SKM-1 treated with dmso at 0.1 percent for 144 hours (cell line): ENCODE measurements around the gene ARHGAP24.
"Not testable (repeated sequence)": the region's sequence is repeated elsewhere in the genome, so short reads cannot be mapped to it uniquely, and the experiment has no call there.

Experiments used
- DNase-seq: peaks from one replicate; lab custom pipeline; 2025; ENCODE audit not compliant: unreplicated experiment; lab: John Stamatoyannopoulos, UW

ARHGAP24 gene

DNA sequence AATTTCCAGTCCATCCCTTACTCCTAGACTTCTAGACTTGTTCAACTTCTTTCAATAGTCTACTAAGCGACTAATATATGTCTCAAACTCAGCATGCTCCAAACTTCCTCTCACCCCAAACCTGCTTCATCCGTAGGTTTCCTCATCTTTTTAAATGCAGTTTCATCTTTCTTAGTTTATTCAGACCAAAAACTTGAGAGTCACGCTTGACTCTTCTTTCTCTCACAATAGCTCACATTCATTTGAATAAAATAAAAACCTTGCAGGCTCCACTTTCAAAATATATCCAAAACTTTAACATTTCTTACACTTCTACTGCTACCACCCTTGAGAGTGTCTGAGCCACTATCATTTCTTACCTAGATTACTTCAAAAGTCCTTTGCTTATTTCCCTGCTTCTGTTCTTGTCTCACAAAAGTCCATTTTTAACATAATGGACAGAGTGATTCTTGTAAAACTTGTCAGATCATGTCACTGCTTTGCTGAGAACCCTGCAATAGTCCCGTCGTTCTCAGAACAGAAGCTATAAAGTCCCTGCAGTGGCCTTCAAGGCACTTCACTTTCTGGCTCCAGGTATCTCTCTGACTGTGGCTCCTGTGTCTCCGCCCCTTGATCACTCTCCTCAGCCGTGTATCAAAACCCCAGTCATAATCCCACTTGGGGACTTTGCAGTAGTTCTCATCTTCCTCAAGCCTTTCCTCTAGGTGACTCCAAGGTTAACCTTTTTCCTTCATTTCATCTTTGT lies 167.6 kb downstream of the ARHGAP24 start:
- no peak for DNase-seq

DNA sequence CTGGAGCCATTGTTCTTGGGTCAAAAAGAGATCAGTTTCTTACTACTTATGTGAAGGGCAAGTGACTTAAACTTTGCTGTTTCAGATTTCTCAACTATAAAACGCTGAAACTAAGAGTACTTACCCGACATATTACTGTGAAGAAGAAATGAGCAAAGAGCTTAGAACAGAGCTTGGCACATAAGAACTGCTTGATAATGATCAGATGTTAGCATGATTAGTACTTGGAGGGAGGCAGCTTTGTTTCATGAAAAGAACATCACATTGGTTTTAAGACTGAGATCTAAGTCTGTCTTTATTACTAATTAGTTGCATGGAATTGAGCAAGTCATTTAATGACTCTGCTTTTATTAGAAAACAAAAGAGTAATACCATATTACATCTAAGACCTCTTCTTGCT lies 169.1 kb downstream of the ARHGAP24 start:
- no peak for DNase-seq

DNA sequence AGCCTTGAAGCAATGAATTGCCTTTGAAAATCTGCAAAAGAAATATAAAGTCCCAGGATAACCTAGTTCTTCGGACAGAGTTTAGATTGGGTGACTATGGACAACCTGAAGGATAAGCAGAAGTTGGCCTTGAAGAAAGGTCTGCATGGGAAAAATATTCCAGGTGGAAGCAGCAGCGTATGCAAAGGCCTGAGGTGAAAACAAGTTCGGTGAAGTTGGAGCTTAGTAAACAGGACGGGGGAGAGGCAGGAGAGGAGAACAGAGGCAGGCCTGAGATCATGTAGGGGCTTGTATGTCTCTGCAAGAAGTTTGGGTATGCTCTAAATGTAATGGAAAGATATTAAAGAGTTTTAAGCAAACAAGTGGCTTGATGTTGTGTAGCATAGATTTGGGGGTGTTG lies 176.0 kb downstream of the ARHGAP24 start:
- DNase-seq: no peak

DNA sequence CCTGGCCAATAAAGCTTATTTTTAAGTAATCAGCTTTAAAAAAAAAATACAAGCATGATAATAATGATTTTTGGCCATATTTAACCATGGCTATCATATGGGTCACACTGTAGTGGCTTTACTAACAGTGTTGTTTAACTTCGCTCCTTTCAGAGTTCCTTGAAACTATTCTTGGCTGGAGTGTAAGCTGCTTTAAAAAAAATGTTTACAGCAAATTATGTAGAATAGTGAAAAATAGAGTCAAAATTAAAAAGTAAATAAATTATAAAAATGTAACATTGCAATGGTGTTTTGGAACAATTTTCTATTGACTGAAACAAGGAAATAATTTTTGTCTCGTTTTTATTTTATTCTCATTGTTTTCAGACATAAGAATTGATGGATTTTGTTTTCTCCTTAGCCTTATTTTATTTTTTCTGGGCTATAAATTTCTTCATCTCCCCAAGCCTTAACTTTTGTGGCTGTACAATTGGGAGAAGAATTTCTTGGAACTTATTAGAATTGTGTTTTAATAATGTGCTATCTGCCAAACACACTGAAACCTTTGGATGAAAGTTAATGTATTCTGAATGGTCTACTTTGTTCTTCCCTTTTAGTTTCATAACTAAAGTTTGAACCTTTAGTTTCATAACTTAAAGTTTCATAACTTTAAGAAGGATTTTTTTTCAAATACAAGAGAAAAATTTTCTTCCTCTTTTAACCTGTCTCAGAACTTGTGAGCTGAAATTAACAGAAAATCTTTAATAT lies 182.0 kb downstream of the ARHGAP24 start:
- DNase-seq: no peak

DNA sequence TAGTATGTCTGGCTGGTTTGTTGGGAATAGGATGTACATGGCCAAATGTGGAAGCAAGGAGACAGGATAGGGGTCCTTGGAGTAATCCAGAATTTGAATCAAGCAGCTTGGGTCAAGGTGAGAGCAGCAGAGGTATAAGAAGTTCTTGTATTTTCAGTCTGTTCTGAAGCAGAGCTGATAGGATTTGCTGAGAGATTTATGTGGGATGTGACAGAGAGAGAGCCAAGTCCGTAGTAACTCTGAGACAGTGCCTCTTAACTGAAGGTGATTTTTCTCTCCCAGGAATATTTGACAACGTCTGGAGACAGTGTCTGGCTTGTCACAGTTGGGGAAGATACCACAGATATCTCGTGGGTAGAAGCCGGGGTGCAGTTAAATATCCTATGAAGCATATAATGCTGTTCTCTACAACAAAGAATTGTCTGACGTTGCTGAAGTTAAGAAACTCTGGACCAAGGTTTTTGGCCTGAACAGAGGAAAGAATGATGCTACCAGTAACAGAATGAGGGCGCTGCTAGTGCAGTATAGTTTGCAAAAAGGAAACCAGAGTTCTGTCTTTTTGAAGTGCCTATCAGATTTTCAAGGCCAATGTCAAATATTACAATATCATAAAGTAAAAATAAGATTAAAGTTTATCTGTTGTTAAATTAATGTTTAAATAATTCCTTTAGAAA lies 184.0 kb downstream of the ARHGAP24 start:
- DNase-seq: no peak

DNA sequence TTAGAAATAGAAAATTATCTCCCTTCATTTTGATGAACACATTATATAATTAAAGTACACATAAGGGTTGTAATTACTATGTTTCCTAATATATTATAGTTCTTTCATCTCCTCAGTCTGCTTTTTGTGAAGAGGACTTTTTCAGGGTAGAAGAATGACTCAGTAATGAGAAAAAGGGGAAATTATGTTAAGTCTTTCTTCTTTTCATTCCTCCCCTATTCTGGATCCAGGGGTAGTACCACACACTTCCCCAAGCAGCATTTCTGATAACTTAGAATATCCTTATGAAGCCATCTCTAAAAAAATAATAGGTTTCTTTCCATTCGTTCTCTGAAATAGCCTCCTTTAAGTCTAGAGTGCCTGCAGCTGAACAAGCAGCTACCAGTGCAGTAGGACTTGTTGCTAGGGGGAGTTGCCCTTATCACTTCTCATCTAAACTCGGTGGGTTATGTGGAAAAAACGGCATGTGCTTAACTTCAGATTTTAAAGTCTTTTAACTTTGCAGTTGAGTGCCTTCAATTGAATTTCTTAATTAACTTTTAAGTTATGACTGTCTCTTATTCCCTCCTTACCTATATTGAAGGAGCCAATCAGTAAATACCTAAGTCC lies 184.8 kb downstream of the ARHGAP24 start:
- DNase-seq: no peak

DNA sequence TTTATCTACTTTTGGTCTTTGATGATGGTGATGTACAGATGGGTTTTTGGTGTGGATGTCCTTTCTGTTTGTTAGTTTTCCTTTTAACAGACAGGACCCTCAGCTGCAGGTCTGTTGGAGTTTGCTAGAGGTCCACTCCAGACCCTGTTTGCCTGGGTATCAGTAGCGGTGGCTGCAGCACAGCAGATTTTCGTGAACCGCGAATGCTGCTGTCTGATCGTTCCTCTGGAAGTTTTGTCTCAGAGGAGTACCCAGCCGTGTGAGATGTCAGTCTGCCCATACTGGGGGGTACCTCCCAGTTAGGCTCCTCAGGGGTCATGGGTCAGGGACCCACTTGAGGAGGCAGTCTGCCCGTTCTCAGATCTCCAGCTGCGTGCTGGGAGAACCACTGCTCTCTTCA lies 191.7 kb downstream of the ARHGAP24 start:
- not testable (repeated sequence) for DNase-seq

DNA sequence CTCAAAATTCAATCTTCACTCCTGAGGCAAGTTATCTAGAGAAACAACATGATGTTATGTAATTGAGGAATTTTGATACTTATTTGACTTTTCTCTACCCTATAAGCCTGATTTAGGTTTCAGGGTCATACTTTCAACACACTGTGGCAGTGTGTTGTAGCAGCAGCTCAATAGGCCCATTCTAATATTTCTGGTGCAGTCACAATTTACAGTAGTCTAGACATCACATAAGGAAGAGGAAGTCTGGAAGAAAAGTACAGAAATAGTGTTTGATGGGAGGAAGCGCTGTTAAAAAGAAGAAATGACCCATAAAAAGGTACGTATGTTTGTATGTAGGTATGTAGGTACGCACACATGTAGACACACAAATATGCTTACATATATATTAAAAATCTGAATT lies 194.3 kb downstream of the ARHGAP24 start:
- peak; percentile 26 for DNase-seq

DNA sequence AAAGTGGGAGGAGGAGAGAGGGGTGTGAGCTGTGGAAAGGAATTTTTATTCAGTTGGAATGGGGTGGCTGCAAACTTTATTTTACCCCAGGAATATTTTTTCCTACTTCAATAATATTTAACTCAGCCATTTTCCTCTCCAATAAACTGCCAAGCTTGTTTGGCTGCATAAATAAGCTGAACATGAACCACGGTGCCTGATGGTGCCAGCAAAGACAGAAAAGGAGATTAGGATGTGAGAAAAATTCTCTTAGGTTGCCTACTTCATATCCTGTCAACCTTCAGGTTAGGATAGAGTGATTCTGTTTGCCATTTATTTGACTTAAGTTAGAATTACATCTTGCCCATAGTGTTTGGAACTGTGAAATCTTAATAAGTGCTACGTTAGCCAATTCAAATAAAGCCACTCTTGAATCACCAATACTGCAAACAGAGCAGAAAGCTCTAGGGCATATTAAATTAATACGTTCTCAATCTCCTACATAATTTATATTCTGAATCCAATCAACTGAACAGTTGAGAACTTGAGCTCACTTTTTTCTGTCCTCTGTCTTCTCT lies 195.1 kb downstream of the ARHGAP24 start:
- no peak for DNase-seq

DNA sequence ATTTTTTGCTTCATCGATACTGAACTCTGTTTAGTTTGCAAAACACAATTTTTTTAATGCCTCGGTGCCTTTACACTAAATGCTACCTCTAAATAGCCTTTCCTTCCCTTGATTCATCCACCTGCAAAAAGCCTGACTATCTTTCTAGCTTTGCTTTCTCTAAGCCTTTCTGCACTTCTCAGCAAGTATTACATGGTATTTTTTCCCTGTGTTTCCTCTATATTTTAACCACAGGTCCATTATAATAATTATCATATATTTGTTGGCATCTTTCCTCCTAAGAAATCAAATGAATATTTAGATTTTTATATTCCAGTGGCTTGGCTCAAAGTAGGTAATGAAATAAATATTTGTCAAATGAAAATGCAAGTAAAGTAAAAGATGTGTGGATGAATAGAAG lies 196.2 kb downstream of the ARHGAP24 start:
- no peak for DNase-seq

DNA sequence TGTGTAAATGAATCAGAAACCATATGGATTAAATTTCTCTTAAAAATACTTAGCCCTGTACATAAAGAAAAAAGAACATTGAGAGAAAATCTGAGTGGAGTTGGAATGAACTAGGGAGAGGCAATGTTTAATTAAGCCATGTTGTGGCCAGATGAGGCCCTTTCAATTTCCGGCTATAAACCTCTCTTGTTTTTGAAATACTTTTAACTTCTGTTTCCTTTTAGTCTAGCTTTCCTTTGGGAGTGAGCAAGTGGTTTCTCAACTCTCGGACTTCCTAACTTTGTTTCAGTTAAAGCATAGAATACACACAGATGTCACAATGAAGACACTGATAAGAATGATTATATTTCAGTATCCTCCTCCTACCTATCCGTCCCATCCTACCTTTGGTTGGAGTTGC lies 197.2 kb downstream of the ARHGAP24 start:
- DNase-seq: no peak

DNA sequence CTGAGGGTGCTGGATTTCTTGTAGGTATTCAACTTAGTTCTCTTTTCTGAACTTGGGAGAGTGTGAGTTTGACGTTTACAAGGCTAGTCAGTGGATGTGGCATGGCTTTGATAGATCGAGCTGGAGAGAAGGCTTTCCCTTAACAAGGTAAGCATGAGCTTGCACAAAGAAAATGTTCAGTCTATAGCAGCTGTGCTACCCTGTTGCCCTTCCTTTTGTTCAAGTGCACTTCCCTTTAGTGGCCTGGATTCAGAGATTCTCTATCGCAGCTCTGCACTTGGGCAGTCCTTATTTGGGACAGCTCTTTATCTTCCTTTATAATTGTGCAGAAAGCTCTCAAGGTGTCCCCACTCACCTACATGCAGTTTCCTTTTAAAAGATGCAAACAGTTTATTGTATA lies 198.0 kb downstream of the ARHGAP24 start:
- DNase-seq: no peak

DNA sequence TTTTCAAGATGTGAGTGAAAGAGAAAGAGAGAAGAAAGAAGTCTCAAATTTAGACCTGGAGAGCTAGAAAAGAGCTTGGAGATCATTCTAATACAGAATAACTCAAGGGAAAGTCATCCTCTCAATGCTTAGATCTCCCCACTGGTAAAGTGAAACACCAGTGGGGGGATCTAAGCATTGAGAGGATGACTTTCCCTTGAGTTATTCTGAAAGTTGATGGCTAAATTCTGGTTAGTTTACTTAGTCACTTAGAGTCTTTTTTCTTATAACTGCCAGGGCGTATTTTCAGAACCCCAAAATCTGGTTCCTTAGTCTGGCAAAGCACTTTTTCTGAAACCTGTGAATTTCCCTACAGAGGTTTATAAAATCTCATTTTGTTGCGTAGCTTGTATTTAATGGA lies 198.6 kb downstream of the ARHGAP24 start:
- DNase-seq: no peak

DNA sequence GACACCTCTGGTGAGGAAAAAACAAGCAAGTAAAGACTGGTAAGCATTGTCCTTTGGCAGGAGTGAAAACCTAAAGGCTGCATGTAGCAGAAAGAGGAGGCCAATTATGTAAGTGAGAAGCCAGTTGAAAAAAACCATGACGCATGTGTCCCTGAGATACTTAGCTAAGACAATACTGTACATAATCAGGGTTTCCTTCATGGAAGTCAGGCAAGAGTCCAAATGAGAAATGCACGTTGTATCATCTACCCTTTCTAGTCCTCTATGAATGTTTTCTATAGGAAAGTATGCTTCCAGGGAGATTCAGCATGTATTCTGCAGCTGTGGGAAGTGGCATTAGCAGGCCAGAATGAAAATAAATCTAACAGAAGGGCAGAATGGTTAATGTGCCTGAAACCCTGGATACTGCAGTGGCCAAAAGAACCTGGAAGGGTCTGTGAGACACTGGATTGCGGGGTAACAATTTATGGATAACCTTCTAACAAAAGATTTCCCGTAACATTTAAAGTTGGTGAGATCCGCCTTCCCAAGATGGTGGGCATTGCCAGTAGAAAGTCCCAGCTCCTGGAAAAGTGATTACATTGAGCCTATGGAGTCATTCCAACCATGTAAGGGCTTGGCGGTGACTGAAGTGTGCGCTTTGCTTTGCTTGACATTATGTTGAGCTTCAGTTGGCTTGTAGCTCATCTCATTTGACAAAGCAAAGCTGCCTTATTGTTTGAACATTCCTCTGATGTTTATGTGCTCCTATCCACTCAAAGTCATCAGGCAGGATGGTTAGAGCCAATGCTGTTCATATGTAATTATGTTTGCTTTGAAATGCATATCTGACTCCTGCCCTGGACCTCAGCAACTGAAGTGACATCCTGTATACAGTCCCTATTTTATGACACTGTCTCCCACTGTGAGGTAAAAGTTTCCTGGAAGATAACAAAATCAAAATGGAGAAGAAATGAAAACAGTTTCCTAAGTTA lies 200.4 kb downstream of the ARHGAP24 start:
- no peak for DNase-seq

DNA sequence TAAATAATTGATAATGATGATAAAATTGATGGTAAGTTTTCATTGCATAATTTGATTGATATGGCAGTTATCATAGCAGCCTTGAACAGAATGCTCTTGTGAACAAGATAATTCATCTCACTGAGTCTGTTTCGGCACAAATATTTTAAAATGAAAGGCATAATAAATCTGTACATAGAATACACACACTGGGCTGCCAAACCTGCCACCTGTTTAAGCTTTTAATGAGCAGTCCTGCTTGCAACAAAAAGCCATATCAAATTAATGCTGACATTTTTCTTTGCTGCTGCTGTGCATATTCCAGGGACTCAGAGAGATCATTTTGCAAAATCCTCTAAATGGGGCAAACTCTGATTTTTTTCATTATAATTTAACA lies 201.1 kb downstream of the ARHGAP24 start:
- no peak for DNase-seq

DNA sequence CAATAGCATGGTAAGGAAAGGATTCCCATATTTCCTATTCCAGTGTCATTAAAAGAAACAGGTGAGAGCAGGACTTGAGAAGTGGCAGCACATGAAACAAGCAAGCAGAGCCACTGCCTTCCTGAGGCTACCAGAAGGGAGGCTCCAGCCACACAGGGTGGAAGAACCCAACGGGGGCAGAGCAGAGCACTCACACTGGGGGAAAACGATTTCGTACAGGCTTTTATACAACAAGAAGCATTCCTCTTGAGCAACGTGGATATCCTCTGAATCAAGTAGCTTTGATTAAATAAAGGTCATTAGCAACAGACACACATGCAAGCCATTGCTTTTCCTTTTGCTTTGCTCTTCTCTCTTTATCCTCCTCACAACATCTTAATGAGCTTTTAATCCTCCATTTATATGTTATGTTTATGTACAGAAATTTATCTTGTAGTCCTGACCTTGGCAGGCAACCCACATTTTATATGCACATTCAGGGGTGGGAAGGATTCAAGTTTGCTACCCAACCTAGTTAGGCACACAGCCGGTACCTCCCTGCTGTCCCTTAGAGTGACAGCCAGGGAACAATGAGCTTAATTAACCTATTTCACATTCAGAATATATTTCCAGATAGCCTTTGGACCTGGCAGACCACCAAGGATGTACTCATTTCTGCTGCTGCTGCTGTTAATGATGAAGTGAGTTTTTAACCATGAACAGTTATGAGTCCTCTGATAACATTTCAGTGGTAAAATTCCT lies 202.1 kb downstream of the ARHGAP24 start:
- no peak for DNase-seq

DNA sequence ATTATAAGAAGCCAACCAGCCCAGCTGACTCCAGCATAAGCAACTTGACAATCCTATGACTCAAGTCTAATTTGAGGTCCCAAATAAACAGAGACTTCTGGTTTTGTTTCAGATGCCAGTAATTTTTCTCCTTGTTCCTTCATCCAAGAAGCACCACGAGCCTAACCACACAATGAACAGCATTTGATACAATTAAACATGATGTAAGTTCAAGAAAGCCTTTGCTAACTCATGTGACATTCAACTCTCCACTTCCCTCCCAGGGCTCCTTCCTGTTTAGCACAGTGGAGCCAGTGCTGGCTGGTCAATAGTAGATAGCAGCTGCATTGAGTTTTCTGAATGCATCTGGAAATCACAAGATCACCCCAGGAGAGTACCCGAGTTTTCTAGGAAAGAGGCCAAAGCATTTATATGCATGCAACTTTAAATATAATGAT lies 206.3 kb downstream of the ARHGAP24 start:
- DNase-seq: peak; percentile 59

DNA sequence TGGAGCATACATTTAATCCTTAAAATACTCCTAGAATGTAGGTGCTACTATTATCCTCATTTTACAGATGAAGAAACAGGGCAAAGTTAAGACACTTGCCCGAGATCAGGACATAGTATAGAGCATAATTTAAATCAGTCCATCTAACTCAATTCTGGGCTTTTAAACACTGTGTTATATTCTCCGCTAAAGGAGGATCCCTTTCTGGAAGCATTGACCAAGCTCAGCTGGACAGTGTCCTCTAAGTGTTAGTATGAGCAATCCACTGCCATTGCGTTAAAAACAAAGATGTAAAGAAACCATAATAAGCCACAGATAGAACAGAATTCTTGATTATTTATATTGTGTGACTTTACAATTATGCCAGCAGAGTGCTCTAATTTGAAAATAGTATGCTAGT lies 207.0 kb downstream of the ARHGAP24 start:
- DNase-seq: no peak

DNA sequence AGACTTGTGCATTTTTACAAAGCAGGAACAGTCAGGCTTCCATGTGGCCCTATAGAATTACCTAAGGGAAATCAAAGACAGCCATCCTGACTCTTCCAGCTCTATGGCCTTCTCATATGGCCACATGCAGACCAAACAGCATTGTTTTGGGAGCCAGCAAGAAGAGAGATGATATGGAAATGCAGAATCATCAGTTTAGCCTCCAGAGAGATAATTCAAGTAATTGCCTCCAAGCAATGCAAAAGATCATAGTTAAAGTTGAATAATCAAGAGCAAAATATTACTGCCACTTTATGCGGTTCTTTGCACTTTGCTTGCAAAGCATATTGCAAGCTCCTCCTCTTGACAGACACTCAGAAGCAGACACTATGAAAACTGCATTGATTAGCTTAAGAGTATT lies 207.4 kb downstream of the ARHGAP24 start:
- no peak for DNase-seq

DNA sequence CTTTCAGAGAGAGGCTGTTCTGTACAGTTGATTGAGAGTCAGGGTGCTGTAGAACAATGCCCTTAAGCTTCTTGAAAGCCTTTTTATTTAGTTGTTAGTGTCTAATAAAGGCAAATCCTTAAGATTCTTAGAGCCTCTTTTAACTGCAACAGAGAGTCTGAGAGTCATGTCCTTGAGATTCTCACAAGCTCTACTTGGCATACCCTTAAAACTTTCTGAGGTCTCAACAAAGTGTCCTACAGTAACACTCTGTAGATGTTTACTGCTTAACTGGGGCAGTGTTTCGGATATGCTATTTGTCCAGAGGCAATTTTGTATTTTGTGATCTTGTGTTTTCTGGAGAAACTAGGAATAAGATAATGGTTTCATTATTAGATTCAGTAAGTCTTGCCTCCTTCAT lies 209.7 kb downstream of the ARHGAP24 start:
- DNase-seq: no peak
